Bone marrow (tissue), 2 donors: ENCODE measurements around the gene RCE1.

Experiments used
- DNase-seq, 2 donors: peaks; one replicate each; lab custom pipeline; 2025; lab: John Stamatoyannopoulos, UW

RCE1 gene

DNA sequence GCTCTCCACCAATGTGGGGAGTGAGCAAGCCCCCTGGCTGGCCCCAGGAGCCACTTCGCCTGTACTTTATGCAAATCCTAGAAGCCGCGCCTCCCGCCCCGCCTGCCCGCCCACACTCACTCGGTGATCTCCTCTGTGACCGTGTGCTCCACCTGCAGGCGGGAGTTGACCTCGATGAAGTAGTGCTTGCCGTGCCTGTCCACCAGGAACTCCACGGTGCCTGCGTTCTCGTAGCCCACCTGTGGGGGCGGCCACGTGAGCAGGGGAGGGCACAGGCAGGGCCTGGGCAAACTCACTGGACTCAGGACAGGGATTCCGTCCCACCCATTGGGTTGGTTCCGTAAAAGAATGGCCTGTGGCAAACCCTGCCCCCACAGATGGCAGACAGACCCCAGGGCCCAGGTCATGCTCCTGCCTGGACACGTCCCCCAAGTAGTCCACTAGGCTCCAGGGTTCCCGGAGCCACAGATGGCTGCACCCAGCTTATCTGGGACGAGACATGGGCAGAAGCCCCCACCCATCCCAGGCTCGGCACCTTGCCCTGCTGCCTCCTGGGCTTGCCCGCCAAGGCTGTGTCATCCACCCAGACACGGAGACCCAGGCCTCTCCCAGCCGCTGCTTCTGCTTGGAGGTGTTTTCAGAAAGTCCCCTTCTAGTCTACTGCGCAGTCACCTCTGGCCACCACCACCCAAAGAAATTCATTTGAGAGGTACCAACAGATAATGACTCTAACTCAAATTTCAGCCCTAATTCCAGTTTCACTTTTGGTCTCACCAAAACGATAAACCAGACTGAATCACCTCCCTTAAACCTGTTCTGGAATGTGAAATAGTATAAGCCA lies 25.7 kb downstream of the RCE1 start:
- peak in 1 of 2 donors; percentile 66 for DNase-seq

DNA sequence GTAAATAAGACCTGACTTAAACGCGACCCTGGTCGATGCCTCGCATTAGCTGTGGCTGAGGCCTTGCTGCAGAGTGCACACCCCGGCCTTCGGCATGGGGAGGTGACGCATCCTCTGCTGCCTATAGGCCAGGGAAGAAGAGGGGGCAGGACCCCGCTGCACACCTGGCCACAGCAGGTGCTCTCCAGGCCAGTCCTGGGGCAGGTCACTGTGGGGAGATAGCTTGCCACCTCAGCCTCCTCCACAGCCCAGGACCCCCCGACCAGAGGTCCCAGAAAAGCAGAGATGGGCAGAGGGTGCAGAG lies 26.3 kb downstream of the RCE1 start:
- no peak for DNase-seq

DNA sequence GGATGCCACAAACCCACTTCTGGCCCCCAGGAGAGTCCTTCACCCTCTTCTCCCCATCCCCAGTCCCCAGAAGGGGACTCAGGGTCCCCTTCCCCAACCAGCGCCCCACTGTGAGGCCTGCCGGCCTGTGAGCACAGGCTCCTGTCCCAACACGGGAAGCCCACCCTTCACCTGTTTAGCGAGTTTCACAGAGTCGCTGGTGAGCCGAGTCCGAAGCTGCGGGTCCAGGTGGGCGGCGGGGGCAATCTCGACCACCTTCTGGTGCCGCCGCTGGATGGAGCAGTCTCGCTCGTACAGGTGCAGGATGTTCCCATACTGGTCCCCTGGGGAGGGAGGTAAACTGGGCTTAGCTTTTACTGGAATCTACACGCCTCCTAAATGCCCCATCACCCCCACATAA lies 26.9 kb downstream of the RCE1 start:
- DNase-seq = no peak

DNA sequence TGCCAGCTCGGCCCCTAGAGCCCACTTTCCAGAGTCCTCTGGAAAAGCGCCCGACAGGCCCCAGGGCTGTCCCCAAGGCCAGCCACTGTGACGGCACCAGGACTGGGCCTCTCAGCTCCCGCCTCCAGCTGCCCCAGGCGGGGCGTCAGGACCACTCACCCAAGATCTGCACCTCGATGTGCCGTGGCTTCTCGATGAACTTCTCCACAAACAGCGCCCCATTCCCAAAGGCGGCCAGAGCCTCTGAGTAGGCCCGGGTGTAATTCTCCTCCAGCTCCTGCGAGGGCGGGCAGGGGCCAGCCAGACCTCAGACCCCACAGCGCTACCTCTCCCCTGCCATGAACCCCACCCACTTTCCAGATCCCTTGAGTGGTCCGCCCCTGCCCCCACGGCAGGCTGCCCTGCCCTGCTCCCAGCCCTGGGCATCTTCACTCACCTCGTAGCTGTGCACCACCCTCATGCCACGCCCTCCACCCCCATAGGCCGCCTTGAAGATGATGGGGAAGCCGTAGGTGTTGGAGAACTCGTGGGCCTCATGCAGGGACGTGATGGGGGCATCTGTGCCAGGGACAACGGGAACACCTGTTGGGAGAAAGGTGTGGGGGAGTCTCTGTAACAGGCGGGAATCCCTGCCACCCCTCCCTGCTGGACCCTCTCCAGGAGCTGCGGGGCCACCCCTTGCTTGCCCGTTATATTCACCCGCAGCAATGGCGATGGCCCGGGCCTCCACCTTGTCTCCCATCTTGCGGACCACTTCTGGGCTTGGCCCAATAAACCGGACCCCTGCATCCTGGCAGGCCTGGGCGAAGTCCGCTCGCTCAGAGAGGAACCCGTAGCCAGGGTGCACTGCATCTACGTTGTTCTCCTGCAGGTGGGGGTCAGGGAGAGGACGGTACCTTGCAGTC lies 27.6 kb downstream of the RCE1 start:
- DNase-seq = no peak

DNA sequence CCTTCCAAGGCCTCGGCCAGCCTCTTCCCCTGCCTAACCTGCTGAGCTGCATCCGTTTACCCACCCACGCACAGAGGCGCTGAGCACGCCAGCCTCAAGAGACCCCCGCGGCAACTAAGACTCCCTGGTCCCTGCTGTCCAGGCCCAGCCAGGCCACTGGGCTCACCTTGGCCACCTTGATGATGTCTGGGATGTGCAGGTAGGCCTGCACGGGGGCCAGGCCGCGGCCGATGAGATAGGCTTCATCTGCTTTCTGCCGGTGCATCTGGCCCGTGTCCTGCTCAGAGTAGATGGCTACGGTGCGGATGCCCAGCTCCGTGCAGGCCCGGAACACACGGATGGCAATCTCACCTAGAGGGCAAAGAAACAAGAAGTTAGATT lies 28.3 kb downstream of the RCE1 start:
- no peak for DNase-seq

DNA sequence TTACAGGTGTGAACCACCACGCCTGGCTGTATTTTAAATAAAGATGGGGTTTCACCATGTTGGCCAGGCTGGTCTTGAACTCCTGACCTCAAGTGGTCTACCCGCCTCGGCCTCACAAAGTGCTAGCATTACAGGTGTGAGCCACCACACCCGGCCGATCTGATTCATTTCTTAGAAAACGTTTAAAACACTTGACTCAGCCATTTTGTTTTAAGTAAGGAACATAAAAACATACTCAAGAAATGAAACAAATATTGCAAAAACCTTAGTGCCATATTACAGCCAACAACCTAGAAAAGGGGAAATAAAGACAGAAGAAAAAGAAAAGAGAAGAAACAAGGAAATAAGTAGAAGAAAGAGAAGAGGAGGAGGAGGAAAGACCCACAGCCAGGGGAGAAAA lies 31.0 kb downstream of the RCE1 start:
- DNase-seq = no peak

DNA sequence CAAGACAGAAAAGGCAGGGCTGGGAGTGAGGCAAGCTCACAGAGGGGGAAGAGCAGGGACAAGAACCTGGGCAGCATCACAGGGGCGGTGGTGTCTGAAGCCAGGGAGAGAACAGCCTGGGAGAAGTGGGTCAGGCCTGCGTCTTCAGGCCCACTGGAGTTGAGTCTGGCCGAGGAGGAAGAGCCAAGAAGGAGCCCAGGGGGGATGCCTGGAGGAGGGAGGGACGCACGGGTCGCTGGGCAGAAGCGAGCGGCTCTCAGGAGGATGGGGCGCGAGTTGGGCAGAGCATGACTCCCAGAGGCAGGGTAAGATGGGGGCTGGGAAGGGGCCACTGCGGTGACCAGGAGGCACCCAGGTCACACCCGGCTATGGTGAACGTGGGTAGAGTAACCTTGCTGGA lies 32.1 kb downstream of the RCE1 start:
- DNase-seq = no peak

DNA sequence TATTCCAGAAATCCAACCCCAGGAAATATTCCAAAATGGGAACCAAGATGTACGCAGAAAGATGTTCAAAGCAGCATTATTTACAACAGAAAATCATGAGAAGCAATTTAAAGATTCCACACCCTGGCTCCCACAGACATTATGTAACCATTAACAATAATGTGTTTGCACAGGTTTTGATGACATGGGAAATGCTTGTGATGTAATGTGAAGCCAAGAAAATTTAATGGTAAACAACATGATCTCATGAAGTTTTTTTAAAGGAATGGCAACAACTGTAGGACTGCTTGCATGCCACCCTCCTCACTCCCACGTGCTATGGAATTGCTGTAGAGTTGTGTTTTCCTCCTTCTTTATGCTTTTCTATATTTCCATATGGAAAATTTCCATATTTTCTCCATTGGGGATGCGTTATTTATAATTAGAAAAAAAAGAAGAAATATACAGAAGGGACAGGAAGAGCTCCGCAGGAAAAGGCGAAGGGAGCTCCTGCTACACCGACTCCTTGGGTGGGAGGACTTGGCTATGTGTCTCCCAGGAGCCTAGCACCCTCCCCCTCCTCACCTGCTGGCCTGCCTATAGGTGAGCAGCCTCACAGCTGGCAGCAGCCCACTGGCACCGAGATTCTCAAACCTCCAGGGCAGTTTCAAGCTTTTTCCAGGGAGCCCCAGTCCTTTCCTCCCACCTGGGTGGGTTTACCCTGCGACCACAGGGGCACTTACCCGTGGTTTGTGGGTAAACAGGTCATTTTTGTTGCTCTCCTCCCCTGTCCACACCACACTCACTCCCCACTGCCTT lies 34.5 kb downstream of the RCE1 start:
- no peak for DNase-seq

DNA sequence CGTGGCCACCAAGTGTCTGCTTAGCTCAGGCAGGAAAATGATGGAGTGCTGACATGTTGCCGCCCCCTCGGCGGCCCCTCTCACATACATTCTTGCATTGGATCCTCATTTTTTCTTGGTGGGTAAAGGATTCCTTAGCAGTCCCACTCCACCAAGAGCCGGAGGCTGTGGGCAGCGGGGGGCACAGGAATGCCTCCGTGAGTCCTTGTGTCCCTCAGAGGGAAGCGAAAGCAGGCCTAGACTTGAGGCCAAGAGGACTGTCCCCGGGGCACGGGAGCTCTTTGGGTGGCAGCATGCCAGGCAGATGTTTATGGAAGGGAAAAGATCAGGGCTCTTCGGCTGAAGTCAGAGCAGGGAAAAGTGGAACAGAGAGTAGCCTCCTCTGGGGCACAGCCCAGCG lies 35.2 kb downstream of the RCE1 start:
- no peak for DNase-seq

DNA sequence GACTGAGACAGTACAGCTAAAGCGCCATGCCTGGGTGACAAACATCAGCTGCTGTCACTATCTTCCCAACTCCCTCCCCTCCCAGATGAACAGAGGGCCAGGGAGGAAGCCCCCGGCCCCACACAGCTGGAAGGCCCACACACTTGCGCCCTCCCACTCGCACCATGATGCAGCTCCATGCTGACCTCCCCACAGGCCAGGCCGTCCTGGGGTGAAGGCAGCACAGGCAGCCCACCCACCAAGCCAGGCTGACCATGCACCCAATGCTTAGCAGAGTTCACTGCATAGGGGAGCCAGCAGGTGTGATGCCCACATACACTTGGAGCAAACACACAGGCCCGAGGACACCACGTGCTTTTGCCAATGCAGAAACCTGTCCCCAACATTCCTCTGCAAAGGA lies 35.8 kb downstream of the RCE1 start:
- DNase-seq = no peak

DNA sequence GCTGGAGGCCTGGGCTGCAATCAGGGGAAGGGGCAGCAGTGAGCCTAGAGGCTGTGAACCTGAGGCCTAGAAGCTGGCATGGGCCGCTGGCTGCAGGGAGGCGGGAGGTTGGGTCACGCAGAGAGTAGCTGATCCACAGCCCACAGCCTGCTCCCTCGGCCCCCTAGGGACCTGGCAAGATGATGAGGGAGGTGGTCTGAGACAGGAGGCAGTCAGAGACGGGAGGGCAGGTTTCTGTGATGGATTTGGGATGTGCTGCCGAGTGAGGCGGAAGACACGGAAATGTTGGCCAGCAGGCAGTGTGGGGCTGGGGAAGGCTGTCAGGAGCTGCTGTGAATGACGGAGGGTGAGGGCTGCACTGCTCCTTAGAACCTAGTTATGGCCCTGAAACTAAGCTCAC lies 36.3 kb downstream of the RCE1 start:
- no peak for DNase-seq

DNA sequence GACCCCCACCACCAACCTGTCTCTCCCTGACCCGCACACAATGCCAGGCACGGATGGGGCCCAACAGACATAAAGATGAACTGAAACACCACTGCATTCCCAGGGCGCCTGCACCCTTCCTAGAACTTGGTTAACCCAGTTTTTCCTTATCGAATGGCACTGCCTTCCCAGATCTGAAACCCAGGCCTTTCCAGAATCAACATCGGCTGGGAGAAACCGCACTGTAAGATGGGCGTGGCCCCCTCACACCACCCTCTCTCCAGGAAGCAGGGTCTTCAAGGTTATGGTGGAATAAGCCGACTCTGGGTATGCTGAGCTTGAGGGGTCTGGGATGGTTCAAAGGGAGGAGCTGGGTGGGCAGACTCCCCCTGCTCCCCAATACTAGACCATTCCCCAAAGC lies 36.8 kb downstream of the RCE1 start:
- DNase-seq = no peak

DNA sequence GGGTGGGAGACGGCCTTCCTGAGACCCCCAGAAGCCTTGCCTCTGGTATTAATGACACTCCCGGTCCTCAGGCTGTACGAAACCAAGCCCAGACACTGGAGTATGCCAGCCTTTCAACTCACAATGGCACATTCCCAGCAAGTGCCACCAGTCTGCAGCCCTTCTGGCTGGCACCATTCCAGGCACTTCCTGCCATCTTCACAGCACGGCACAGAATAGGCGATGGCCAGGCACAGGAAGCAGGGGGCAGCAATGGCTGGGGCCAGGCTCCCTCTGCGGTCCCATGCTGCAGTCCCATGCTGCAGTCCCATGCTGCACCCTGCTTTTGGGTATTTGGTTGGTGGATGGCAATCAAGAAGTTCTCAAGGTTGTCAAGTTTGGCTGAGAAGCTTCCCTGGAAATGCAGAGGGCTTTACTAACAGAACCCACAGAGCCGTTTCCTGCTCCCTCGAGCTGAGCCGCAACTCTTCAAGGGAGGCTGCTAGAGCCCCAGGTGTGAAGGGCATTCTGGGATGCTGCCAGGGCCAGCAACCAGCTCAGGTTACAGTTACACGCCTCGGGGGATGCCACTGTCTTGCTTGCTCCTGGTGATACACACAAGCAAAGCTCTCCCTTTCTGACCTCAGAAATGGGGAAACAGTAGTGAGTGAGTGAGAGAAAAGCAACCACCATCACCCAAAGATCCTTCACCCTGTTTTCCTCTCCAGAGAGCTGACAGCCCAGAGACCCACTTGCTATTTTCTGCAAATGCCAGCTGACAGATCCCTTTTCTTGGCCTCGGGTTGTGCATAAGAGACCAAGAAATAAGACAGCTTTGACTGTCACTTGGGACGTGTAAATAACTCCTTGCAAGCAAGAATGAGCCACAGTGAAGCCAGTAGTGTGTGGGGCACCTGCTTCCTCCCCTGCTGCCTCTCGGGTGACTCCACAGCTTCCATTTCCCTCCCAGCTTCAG lies 37.5 kb downstream of the RCE1 start:
- DNase-seq = peak in 1 of 2 donors; percentile 25

DNA sequence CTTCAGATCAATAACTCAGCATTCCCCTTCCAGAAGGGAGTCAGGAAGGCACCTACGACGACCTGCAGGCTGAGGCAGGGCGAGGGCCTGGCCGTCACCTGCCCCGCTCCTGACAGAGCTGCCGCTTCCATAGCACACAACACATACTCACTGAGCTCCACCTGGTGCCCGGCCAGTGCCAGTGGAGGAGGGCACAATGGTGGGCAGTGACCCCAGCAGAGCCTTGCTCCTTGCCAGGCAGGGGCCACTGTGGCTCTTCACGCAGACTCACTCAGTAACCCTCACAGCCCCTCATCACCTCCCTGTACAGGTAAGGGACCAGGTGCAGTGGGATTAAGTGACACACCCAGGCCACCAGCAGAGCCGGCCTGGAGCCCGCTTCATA lies 38.2 kb downstream of the RCE1 start:
- DNase-seq = no peak

DNA sequence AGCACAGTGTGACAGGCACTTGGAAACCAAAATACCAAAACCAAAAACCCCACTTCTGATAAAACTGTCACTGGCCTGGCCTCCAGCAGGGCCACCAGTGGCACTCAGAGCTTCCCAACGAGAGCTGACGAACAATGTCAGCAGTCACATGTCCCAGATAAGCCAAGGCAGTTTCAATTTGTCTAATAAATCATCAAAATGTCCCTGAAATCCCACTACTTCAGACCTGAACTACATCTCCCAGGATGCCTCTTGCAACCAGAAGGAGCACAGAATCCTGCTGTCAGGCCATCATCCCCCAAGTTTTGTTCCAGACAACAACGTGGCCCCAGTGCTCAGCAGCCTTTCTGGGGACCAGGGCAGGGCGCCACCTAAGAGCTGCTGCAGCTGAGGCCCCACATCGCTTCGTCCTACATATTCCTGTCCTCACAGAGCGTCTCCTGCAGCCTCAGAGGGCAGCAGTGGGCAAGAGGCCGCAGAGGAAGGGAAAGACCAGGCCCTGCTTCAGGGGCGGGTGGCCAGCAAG lies 38.7 kb downstream of the RCE1 start:
- no peak for DNase-seq

DNA sequence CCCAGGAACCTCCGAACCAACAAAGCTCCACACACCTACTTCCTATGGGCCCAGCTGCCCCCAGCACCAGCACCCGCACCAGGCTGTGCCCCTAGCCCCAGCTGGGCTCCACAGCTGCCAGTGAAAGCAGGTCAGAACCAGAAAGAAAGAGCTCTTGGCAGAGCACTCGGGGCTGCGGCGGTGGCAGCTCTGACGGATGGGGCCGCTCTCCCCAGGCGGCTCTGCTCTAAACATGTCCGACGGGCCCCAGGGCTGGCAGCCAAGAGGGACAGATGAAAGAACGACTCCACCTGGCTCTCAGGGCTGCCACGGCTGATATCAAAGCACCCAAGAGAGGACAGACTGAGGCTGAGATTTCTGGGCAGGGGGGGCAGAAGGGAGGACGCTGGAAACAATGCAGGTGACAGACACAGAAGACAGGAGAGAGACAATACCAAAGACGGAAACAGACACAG lies 39.3 kb downstream of the RCE1 start:
- no peak for DNase-seq

DNA sequence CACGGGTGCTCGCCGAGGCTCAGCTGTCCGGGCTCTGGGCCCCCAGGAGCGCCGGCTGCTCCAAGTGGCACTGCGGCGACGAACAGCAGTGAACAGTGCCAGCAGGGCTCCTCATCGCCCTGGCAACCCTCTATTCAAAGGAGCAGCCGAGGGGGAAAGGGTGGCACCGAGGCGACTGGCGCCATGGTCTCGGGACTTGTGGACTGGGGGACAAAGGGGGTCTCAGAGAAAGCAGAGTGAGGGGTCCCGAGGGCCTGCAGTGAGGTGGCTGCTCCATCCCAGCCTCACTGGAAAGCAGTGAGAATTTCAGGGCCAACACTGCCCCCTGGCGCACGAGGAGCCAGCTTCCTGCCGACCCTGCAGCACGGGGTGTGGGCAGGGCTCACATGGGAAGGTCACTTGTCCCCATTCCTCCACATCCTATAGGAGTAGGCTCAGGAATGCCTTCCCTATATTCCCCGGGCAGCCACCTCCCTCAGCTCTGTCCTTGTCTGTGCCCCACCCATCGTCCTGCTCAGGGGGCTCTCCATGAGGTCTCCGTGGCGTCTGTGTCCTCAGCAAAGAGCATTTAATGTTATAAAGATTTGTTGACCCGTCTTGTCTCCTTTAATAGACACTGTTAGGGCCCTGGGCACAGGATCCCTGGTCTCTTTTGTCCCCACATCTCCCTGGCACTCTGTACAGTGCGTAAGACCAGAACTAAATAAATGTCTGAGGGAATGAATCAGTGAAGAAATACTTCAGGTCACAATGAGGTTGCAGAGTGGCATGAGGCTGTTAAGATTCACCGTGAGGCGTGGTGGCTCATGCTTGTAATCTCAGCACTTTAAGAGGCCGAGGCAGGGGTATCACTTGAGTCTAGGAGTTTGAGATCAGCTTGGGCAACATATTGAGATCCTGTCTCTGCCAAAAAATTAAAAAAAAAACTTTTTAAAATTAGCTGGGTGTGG lies 40.0 kb downstream of the RCE1 start:
- DNase-seq = peak in 1 of 2 donors; percentile 20

DNA sequence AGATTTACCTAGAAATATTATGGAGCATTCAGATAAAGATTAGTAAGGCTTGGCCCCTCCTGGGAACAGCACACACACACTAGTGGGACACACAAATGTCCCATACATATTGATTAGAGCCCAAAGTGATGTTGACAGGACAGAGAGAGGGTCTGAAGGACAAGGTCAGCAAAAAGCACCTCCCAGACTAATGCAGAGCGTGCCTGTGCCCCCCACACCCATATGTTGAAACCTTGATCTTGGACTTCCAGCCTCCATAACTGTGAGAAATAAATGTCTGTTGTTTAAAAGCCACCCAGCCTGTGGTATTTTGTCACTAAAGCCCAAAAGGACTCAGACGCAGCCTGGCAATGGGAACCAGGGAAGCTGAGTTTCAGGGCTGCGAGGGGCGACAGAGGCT lies 41.2 kb downstream of the RCE1 start:
- DNase-seq = no peak

DNA sequence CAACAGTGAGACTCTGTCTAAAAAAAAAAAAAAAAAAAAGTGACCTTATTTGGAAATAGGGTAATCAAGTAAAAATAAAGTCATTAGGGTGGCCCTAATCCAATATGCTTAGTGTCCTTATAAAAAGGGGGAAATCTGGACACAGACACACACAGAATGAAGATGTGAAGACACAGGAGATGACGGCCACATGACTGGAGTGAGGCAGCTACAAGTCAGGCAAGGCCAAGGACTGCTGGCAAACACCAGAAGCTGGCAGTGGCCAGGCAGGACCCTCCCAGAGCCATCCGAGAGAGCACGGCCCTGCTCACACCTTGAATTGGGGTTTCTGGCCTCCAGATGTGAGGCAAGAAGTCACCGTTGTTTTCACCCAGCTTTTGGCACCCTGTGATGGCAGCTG lies 42.2 kb downstream of the RCE1 start:
- DNase-seq = no peak

DNA sequence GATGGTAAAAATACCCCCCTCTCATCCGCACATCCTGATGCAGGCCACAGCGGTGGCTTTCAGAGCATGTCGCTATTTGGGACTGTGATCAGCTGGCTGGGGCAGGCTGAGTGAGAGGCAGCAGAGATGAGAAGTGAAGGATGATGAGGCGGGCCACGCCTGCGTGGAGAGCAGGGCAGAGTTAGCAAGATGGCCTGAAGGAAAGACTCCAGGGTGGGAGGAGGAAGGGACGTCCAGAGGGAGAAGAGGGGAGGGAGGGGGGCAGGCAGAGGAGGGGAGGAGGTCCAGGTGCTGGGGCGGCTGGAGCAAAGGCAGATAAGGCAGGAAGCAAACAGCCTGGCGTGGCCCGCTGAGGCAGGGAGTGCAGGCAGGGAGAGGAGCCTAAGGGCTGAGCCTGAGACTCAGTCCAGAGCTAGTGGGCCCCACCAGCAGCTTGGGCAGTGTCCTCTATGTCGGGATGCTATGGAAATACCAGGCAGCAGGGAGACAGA lies 42.8 kb downstream of the RCE1 start:
- DNase-seq = no peak
